DMS79 treated with DMSO at 0.1 percent for 48 hours (cell line): ENCODE results near the gene ERAP2.

Source experiments
- DNase-seq: peaks from one replicate; lab custom pipeline; 2025; lab: John Stamatoyannopoulos, UW

Gene ERAP2

DNA sequence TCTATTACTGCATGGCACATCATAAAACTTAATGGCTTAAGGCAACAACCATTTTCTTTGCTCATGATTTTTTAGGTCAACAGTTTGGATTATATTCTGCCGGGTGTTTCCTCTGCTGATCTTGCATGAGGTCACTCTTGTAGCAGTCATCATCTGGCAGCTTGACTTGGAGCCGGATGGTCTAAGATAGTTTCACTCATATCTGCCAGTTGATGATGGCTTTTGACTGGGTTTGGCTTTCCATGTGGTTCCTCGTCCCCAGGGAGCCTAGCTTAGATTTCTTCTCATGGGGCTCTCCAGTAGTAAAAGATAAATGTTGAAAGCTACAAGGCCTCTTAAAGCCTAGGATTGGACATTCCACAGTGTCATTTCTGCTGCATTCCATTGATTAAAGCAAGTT lies 87.0 kb downstream of the ERAP2 start:
- no peak for DNase-seq

DNA sequence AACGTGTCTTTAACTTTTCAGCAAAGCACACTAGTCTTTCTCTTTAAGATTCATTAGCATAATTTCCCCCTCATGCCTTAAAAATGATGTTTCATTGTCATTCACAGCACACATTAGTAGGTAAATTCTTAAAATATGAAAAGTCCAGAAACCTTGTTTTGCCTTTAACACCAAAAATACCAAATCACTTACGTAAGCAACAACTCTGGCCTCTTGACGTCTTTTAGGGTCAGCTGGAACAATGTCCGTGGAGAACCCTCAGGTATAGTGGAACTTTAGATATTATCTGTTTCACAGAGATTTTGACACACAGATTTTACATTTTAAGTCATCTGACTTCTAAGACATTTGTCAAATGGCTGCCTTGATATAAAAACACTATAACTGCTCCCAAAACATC lies 90.5 kb downstream of the ERAP2 start:
- DNase-seq, result no peak

DNA sequence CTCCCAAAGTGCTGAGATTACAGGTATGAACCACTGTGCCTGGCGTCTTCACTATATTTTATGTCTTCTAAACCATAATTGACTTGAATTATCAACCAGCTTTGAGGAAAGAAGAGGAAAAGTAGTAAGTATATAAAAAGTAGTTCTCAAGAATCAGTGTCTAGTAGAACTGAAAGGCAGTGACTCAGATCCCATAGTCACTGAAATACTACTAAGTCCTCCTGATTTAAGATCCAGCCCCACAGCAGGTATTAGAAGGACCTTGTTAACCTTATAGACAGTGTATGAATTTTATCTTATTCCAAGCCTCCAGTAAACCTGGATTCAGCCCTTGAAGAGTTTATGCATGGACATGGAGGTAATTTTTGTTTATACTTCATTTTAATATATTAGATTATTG lies 91.1 kb downstream of the ERAP2 start:
- DNase-seq, result no peak

DNA sequence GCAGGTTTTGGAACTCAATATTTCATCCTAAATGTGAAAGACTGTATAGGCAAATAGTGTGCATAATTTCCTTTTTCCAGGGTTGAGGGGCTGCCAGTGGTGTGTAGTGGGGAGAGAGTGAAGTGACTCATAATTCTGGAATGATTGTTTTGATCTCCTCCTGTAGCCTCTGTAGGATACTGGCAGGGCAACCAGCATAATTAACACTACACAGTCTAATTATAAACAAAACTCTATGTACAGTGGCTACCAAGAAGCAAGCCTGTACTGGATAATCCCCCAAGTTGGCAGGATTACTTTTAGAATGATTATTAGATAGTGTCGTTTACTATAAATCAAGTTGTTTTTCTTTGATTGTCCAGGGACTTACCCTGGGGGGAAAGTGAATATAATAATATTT lies 91.8 kb downstream of the ERAP2 start:
- DNase-seq, result no peak

DNA sequence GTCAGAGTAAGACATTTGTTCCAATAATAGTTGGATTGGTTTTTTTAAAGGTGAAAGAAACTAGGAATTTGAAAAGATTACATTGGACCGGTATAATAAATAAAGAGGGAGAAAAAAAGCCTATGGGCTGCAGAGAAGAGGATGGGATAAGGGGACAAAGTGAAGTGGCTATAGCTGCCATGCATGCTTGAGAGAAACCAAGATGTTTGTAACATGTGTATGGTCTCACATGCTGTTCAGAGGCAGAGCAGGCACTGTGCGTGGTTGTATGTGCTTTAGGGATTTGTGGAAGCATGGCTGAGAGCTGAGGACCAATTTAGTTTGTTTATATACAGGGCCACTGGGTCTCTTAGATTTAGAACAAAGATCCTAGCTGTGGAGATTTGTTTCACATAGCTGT lies 92.3 kb downstream of the ERAP2 start:
- DNase-seq, result no peak
